Embryonic facial prominence (tissue), 1 donor: ENCODE results near the gene TNFRSF18.

Experiments used
- DNase-seq: peaks from one replicate; pipeline ENCODE4 v3.0.0-alpha.2; 2016; ENCODE audit errors: extremely low spot score

Gene TNFRSF18

GRCh38 chr1:1166642-1167397, 39.6 kb downstream of the TNFRSF18 start:
- DNase-seq = no peak

DNA sequence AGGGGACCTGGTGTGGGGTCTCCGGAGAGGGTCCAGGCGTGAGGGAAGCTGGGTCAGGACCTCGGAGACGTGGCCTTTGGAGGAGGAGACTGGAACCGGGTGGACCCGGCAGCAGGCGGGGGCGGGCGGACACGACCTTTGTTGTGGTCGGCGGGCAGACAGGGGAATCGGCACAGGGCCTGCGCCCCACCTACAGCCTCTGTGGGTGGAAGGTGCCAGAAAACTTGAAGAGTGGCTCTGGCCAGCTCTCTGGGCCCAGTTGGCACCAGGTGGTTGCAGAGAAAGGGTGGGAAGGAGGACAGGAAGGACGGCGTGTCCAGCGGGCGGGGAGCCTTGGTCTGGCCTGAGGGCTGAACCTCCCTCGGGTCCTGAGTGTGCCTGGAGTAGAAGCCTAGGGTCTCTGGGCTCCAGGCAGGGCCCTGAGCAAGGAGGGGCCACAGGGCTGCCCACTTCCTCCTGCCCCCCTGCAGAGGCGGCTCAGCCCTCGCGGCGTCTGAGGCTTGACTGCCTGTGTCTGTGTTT, 40.4 kb downstream of the TNFRSF18 start:
- DNase-seq = no peak

GRCh38 chr1:1165485-1165884, 40.9 kb downstream of the TNFRSF18 start:
- no peak for DNase-seq

DNA sequence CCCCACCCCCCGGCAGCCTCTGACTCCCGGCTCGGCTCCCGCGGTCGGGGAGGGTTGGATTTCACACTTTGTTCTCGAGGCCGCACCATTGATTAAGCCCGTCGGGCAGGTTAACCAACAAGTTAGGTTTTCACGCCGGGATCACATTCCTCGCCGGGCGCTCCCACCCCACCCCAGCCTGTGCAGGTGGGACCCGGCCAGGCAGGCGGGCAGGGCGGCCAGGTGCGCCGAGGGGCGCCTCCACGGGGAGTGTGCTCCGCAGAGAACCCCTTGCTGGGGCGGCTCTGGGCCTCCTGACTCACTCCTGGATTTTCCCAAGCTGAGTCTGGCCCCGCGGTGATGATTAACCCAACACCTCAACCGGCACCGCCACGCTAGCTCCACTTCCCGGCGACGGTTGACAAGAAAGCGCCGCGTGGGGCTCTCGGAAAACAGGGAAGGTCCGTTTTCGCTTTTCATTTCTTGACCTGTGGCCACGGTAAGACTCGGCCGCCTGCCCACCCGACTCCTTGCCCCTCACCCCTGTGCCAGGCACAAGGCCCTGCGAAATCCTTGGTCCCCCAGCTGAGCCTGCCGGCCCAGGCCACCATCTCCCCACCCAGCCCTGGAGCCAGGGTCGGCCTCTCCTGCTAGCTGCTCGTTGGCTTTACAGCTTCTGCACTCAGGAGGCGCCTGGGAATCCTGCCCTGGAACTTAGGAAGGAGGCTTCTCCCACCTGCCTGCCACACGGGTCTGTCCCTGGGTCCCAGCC, 41.5 kb downstream of the TNFRSF18 start:
- DNase-seq = no peak

DNA sequence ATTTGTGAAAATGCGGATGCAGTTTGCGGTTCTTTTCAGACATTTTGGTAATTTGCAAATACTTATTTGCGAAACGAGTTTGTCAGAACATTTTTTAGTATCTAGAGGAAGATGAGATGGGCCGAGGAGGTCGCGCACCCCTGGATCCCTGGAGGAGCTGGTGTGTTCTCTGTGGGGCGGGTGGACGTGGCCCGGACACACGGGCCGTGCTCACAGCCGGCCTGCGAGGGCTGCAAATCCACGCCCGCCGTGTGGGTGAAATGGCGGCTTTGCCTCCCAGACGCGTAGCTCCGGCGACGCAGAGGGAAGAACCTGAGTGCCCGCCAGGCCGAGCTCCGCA, 42.1 kb downstream of the TNFRSF18 start:
- no peak for DNase-seq

- no peak for DNase-seq
Observed at GRCh38 chr1:1163538-1164070, 42.8 kb downstream of the TNFRSF18 start.

- peak; percentile 29 for DNase-seq
Observed at GRCh38 chr1:1162597-1163537, 43.5 kb downstream of the TNFRSF18 start.

- DNase-seq = no peak
Observed at GRCh38 chr1:1161683-1162079, 44.7 kb downstream of the TNFRSF18 start.

DNA sequence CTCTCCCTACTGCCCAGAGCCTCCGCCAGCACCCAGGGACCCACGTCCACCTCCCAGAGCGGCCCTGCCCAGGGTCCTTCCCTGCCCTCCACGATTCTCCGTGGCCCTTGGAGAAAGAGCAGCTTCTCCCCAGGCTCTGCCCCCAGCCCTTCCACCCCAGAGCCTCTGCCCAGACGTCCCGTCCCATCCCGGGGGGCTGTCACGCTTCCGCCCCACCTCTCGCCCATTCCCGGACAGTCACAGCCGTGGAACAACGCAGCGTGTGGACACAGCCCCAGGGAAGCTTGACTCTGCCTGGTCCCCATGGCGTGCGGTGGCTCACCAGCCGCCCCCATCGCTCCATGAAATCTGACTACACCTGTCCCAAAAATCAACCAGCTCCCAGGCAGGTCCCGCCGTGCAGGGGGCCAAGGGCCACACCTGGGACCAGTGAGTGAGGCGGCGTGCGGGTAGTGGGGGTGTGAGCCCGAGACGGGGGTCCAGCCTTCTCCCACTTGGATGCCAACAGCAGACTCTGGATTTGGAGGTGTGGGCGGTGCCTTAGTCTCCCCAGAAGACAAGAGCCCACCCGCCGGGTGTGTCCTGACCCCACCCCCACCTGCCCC, 45.2 kb downstream of the TNFRSF18 start:
- DNase-seq = no peak

DNA sequence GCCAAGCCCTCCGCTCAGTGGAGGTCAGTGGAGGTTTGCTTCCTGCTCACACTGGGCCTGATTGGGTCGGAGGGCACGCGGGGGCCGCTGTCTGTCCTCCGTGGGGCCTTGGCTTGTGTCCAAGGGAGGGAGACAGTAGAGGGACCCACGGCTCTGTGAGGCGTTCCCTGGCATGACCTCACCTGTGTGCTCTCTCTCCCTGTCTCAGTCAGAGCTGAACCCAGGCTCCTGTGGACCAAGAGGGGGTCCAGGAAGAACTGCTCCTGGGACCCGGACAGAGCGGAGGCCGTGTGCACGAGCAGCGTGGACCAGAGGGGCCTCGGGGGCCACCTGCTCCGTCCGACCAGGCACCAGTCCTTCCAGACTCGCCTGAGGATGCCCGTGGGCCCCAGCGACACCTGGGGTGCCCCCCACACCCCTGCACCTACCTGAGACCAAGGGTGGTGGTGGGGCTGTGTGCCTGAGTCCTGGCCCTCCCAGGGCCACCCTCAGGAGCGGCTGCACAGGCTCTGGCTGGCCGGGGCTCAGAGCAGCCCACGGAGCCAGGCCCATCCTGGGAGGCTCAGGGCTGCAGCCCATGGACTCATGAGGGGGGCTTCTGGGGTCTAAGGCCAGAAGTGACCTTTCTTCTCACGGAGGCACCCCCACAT, 46.0 kb downstream of the TNFRSF18 start:
- no peak for DNase-seq

DNA sequence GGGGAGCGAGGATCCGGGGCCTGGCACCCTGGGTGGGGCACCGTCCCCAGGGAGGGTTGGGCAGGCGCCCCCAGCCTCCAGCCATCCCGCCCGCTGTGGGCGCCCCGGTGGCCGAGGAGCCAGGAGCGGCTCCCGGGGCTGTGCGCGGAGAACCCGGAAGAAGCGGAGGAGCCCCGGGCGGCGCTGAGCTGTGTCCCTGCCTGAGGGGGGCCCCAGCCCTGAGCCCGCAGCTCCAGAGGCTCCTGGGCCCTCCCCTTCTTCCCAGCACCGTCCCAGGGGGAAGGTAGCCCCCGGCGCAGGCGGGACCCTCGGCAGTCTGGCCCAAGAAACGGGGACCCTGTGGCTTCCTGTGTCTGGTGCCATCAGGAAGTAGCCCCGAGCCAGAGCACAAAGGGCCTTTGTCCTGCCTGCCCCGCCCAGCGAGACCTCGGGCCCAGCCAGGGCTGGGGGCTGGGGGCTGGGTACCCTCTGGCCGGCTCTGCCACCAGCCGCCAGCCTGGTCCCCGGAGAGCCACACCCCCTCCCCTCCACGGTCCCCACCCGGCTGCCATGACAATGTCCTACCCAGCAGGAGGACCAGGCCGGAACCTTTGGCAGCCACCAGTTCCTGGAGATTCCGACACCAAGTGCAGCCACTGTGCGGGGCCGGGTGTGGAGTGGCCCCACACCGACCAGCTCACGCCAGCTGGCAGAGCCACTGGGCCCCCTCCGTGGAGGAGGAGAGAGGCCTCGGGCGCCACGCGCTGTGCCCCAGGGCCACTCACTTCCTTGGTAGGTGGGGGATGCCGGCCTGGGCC, 48.3 kb downstream of the TNFRSF18 start:
- no peak for DNase-seq

- peak; percentile 34 for DNase-seq
Observed at GRCh38 chr1:1157426-1157913, 48.9 kb downstream of the TNFRSF18 start.

DNA sequence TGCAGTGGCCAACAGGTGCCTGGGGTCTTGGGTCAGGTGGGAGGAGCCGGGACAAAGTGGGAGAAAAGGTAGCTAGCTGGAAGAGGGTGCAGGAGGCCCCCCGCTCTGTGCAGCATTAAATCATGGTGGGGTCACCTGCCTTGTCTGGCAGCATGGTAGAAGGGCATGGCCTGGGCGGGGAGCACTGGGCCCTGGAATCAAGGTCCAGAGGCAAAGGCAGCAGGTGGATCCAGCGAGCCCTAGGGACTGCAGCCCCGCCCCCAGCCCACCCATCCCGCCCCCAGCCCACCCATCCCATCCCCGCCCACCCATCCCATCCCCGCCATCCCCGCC, 49.4 kb downstream of the TNFRSF18 start:
- no peak for DNase-seq

GRCh38 chr1:1156140-1157032, 50.0 kb downstream of the TNFRSF18 start:
- no peak for DNase-seq

DNA sequence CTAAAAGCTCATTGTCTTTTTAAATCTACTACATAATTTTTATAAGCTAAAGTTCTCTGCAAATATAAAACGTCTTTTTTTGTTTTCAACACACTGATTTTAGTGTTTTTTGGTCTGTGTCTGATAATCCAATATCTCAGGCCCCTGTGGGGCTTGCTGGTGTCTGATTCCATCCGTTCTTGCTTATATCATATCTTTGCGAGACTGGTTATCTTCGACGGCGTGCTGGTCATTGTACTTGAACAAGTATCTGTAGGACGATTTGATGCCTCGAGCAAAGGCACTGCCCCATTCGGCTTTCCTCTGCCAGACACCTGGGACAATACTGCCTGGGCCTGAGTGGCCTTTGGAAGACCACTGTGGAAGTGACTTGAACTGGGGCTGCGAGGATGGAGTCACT, 51.1 kb downstream of the TNFRSF18 start:
- no peak for DNase-seq

GRCh38 chr1:1153874-1154273, 52.5 kb downstream of the TNFRSF18 start:
- DNase-seq = no peak
